Stimulated activated naive B cell treated with anti-CD40 and anti-IgM and Interleukin-4, amounts not matched to agents 10 μg/mL and 1 μg/mL and 100 μg/mL, for 72 hours (primary cell): Measurements from ENCODE around the gene ANKRD39.

ENCODE experiments used
- ATAC-seq, 2 donors: fragments of 150-1000 bp; cut with Tn5 transposase; replicated peaks; 2 replicates each; pipeline ENCODE4 v1.10.0; 2021; ENCODE audit warnings: moderate library complexity in 1 of 2
- DNase-seq: peaks from one replicate; pipeline ENCODE4 v3.0.0; 2021
- H3K27ac Mint-ChIP-seq: one replicate; pipeline ENCODE4 v1.8.0; 2022; ENCODE audit warnings: mild to moderate bottlenecking, mixed read lengths
- H3K27me3 Mint-ChIP-seq, 2 donors: one replicate each; pipeline ENCODE4 v1.8.0; 2022; ENCODE audit warnings: mixed read lengths in 2 of 2
- H3K36me3 Mint-ChIP-seq, 2 donors: one replicate each; pipeline ENCODE4 v1.8.0; 2022; ENCODE audit warnings: mixed read lengths in 2 of 2, mild to moderate bottlenecking in 1 of 2
- H3K4me1 Mint-ChIP-seq, 2 donors: one replicate each; pipeline ENCODE4 v1.8.0; 2022; ENCODE audit warnings: mixed read lengths in 2 of 2, mild to moderate bottlenecking in 1 of 2
- H3K4me3 Mint-ChIP-seq, 2 donors: one replicate each; pipeline ENCODE4 v1.8.0; 2022; ENCODE audit warnings: mild to moderate bottlenecking in 2 of 2, mixed read lengths in 2 of 2, moderate library complexity in 1 of 2
- H3K9me3 Mint-ChIP-seq, 2 donors: one replicate each; pipeline ENCODE4 v1.8.0; 2022; ENCODE audit warnings: mixed read lengths in 2 of 2, mild to moderate bottlenecking in 1 of 2

The ANKRD39 gene

GRCh38 chr2:96860065-96861029, 2.5 kb upstream of the ANKRD39 start:
- peaks cover 25 to 44% of the 10 kb centered on the region in 2 donors for H3K4me1 Mint-ChIP-seq

GRCh38 chr2:96859681-96860064, 1.9 kb upstream of the ANKRD39 start:
- Mint-ChIP-seq H3K4me3 (peak overlapping the region in 1 of 2 donors; percentile 99), H3K27ac (no peak overlapping the region), H3K27me3 (peaks cover 0 to 6% of the 10 kb centered on the region in 2 donors), H3K36me3 (peaks cover 36 to 41% of the 10 kb centered on the region in 2 donors), H3K4me1 (peaks cover 29 to 50% of the 10 kb centered on the region in 2 donors), H3K9me3 (no peaks in the 10 kb centered on the region)
- ATAC-seq, result no peak
- no peak for DNase-seq

More at GRCh38 chr2:96860065-96861029, 2.5 kb upstream of the ANKRD39 start:
- Mint-ChIP-seq H3K9me3 (no peaks in the 10 kb centered on the region), H3K36me3 (peaks cover 41 to 48% of the 10 kb centered on the region in 2 donors), H3K4me3 (no peak overlapping the region), H3K27ac (no peak overlapping the region), H3K27me3 (peaks cover 0 to 8% of the 10 kb centered on the region in 2 donors)
- no peak for ATAC-seq
- no peak for DNase-seq

- Mint-ChIP-seq H3K4me3 (peak overlapping the region; percentile 97 to 99), H3K27me3 (peaks cover 0 to 6% of the 10 kb centered on the region in 2 donors), H3K4me1 (peaks cover 29 to 50% of the 10 kb centered on the region in 2 donors), H3K27ac (peak overlapping the region; percentile 88), H3K9me3 (no peaks in the 10 kb centered on the region), H3K36me3 (peaks cover 32 to 41% of the 10 kb centered on the region in 2 donors)
- ATAC-seq, result no peak
- DNase-seq, result no peak
Observed at GRCh38 chr2:96859099-96859649, 1.4 kb upstream of the ANKRD39 start.

- Mint-ChIP-seq H3K36me3 (peaks cover 32 to 42% of the 10 kb centered on the region in 2 donors), H3K4me3 (peak overlapping the region; percentile 97 to 99), H3K4me1 (peaks cover 29 to 50% of the 10 kb centered on the region in 2 donors), H3K27ac (peak overlapping the region; percentile 98), H3K9me3 (no peaks in the 10 kb centered on the region), H3K27me3 (no peaks in the 10 kb centered on the region)
- ATAC-seq (no peak), DNase-seq (no peak)
Observed at GRCh38 chr2:96856776-96857666, 795 bp downstream of the ANKRD39 start.

DNA sequence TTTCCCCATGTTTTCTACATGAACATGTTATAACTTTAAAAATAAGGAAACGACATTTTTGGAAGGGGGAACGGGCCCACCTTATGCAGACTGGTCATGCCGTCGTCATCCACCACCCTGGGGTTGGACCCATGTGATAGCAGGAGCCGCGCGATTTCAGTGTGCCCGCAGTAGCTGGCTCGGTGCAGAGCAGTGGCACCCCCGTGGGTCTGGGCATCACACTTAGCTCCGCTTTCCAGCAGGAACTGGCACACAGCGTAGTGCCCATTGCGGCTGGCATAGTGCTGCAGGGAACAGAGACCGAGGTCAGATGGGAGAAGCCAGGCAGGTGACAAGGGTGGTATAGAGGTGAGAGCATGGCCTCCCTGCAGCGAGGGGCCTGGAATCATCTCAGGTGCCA, 4.5 kb downstream of the ANKRD39 start:
- H3K36me3 Mint-ChIP-seq, result peaks cover 24 to 29% of the 10 kb centered on the region in 2 donors
- H3K27me3 Mint-ChIP-seq, result no peaks in the 10 kb centered on the region
- H3K27ac Mint-ChIP-seq, result no peak overlapping the region
- ATAC-seq (no peak), DNase-seq (no peak)
- H3K4me1 Mint-ChIP-seq, result peaks cover 17 to 25% of the 10 kb centered on the region in 2 donors
- H3K4me3 Mint-ChIP-seq, result no peak overlapping the region
- H3K9me3 Mint-ChIP-seq, result no peaks in the 10 kb centered on the region

GRCh38 chr2:96852667-96853066, 5.1 kb downstream of the ANKRD39 start:
- H3K27me3 Mint-ChIP-seq, result no peaks in the 10 kb centered on the region
- DNase-seq, result no peak
- no peak overlapping the region for H3K27ac Mint-ChIP-seq
- H3K9me3 Mint-ChIP-seq, result no peaks in the 10 kb centered on the region
- peaks cover 15 to 22% of the 10 kb centered on the region in 2 donors for H3K4me1 Mint-ChIP-seq
- no peak for ATAC-seq
- H3K36me3 Mint-ChIP-seq, result peaks cover 25 to 34% of the 10 kb centered on the region in 2 donors
- H3K4me3 Mint-ChIP-seq, result no peak overlapping the region

DNA sequence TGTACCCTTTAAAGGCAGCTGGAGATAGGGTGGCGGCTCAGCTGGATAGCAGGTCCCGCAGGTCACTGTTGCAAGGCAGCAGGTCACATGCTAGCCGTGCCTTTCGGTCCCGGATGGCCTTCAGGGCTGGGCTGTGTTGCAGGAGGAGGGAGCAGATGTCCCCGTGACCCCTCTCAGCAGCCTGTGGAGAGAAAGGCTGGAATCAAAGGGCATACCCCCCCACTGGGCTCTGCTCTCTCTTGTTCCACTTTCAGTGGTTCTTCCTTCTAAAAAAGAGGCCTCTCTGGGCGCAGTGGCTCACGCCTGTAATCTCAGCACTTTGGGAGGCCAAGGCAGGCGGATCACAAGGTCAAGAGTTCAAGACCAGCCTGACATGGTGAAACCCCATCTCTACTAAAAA, 9.6 kb downstream of the ANKRD39 start:
- peaks cover 29 to 42% of the 10 kb centered on the region in 2 donors for H3K36me3 Mint-ChIP-seq
- DNase-seq (no peak), ATAC-seq (no peak)
- H3K9me3 Mint-ChIP-seq, result no peaks in the 10 kb centered on the region
- no peaks in the 10 kb centered on the region for H3K27me3 Mint-ChIP-seq
- no peak overlapping the region for H3K27ac Mint-ChIP-seq
- H3K4me3 Mint-ChIP-seq, result no peak overlapping the region
- H3K4me1 Mint-ChIP-seq, result peaks cover 0 to 3% of the 10 kb centered on the region in 2 donors

DNA sequence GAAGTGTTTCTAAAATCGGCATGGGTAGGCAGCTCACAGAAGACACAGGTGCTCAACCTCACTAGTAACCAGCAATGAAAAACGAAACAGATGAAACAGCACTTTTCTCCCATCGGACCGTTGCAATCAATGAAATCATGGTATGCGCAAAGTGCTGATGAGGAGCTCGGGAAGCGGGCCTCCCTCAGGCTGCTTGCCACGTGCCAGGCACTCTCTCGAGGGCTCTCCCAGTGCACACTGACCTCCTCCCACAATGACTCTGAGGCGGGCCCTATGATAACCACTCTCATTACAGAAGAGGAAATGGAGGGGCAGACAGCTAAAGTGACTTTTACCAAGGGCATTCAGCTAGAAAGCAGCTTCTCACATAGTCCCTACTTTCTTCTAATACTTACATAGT, 10.2 kb downstream of the ANKRD39 start:
- peak in 1 of 2 donors; percentile 36 for ATAC-seq
- H3K4me3 Mint-ChIP-seq, result no peak overlapping the region
- H3K27ac Mint-ChIP-seq, result no peak overlapping the region
- H3K4me1 Mint-ChIP-seq, result peaks cover 0 to 4% of the 10 kb centered on the region in 2 donors
- no peak for DNase-seq
- no peaks in the 10 kb centered on the region for H3K9me3 Mint-ChIP-seq
- H3K36me3 Mint-ChIP-seq, result peaks cover 24 to 35% of the 10 kb centered on the region in 2 donors
- H3K27me3 Mint-ChIP-seq, result no peaks in the 10 kb centered on the region

GRCh38 chr2:96846825-96847224, 11.0 kb downstream of the ANKRD39 start:
- Mint-ChIP-seq H3K36me3 (peaks cover 19 to 34% of the 10 kb centered on the region in 2 donors), H3K27ac (no peak overlapping the region), H3K27me3 (no peaks in the 10 kb centered on the region), H3K4me1 (peaks cover 0 to 4% of the 10 kb centered on the region in 2 donors), H3K9me3 (no peaks in the 10 kb centered on the region), H3K4me3 (no peak overlapping the region)
- ATAC-seq (no peak), DNase-seq (no peak)

DNA sequence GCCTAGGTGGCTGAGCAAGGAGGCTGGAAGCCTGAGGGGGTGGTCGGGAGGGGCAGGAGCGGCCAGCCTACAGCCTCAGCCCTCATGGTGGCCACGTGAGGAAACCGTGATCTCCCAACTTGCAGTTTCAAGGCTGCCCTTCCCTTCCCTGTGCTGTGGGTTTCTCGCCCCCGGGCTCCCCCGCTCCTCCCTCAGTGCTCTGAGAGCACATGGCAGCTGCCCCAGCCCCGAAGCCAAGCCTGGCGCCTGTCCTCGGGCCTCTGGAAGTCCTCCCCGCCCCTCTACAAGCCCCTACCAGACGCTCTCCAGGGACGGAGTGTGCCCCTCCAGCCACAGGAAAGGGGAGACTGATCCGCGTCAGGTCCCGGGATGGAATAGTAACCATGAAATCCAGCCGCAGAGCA, 13.4 kb downstream of the ANKRD39 start:
- no peaks in the 10 kb centered on the region for H3K27me3 Mint-ChIP-seq
- no peak for DNase-seq
- no peak for ATAC-seq
- H3K4me3 Mint-ChIP-seq, result no peak overlapping the region
- peaks cover 11 to 34% of the 10 kb centered on the region in 2 donors for H3K36me3 Mint-ChIP-seq
- no peaks in the 10 kb centered on the region for H3K9me3 Mint-ChIP-seq
- H3K27ac Mint-ChIP-seq, result no peak overlapping the region
- H3K4me1 Mint-ChIP-seq, result peaks cover 11 to 14% of the 10 kb centered on the region in 2 donors

GRCh38 chr2:96843538-96844268, 14.1 kb downstream of the ANKRD39 start, which contains the start of gene ANKRD23:
ANKRD23 (minus strand) TSS chr2:96844021; CDS start chr2:96843992, 29 bp downstream.
- Mint-ChIP-seq H3K9me3 (no peaks in the 10 kb centered on the region), H3K27me3 (no peaks in the 10 kb centered on the region), H3K4me3 (no peak within 1 kb of the TSS), H3K36me3 (peaks cover 11 to 34% of the 10 kb centered on the region in 2 donors), H3K4me1 (peaks cover 14 to 19% of the 10 kb centered on the region in 2 donors), H3K27ac (no peak within 1 kb of the TSS)
- DNase-seq (no peak), ATAC-seq (no peak)

DNA sequence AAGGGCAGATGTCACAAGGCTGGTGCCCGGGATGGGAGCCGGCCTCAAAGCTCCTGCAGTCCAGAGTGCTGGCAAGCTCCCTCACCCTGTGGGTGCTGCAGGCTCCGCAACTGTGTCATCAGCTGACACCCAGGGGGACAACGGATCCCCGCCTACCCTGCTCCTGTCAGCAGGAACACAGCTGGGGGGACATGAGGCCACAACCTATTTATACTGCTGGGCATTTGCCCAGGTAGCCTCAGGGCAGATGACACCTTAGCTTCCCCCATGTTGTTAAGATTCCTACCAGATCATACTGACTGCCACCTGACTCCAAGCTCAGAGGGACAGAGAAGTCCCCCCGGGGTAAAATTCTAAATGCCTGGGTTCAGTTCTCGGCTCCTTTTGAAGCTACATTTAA, 15.2 kb downstream of the ANKRD39 start:
- no peak overlapping the region for H3K4me3 Mint-ChIP-seq
- no peaks in the 10 kb centered on the region for H3K27me3 Mint-ChIP-seq
- peaks cover 14 to 19% of the 10 kb centered on the region in 2 donors for H3K4me1 Mint-ChIP-seq
- no peak for DNase-seq
- no peaks in the 10 kb centered on the region for H3K9me3 Mint-ChIP-seq
- no peak for ATAC-seq
- H3K27ac Mint-ChIP-seq, result no peak overlapping the region
- H3K36me3 Mint-ChIP-seq, result peaks cover 7 to 28% of the 10 kb centered on the region in 2 donors

DNA sequence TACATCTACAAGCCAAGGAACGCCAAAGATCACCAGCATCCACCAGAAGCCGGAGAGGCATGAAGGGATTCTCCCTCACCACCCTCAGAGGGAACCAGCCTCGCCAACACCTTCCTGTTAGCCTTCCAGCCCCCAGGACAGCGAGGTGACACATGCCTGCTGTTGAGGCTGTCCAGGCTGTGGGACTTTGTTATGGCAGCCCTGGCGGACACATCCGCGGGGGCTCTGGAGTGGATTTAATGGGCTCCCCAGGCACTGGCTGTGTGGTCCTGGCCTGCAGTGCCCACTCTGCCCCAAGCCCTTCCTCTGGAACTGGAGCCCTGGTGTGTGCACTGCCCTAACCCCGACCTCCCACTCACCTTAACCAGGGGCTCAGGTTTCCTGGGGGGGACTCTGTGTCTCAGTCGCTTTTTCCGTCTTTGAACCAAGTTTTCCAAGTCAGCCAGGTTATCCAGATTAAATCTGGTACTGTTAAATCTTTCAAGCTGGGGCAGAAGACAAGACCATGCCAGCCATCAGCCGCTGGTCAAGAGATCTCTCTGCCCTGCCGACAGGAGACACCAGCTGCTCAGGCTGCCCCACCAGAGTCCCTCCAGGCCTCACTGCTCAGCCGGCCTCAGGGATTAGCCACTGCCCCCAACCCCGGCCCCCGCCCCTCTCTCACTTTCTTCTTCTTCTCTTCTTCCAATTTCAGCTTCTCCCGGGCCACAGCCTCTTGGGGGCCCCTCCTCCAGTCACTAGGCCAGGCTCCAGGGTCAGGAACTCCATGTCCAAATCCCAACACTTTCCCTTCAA, 15.9 kb downstream of the ANKRD39 start:
- H3K4me1 Mint-ChIP-seq, result peaks cover 14 to 19% of the 10 kb centered on the region in 2 donors
- peak overlapping the region; percentile 0 for H3K27ac Mint-ChIP-seq
- H3K9me3 Mint-ChIP-seq, result no peaks in the 10 kb centered on the region
- peaks cover 4 to 25% of the 10 kb centered on the region in 2 donors for H3K36me3 Mint-ChIP-seq
- no peaks in the 10 kb centered on the region for H3K27me3 Mint-ChIP-seq
- DNase-seq, result no peak
- H3K4me3 Mint-ChIP-seq, result no peak overlapping the region
- no peak for ATAC-seq
